HEK293 (cell line): ENCODE results near the gene NUAK1.

ENCODE experiments used
- CTCF ChIA-PET: fragments of 350-600 bp; formaldehyde crosslinking; extraction: SDS; loops from one replicate; lab custom pipeline; 2021; ENCODE audit warnings: antibody characterized with exemption; lab: Yijun Ruan, JAX
- POLR2A ChIA-PET: fragments of 300-600 bp; formaldehyde crosslinking; extraction: SDS; loops from one replicate; lab custom pipeline; 2020; ENCODE audit warnings: antibody characterized with exemption, inconsistent platforms; lab: Yijun Ruan, JAX
- H3K27ac ChIP-seq: fragments of 200-500 bp; sonication (Bioruptor generic); 2 replicates; pipeline ENCODE4 v1.5.1; 2014; ENCODE audit warnings: low read depth, low read length, control low read depth, inconsistent platforms; ENCODE audit errors: extremely low read depth
- H3K36me3 ChIP-seq, 2 experiments: fragments of 200-500 bp in 1 of 2; sonication (Bioruptor generic) in 1 of 2; 1 replicate in 1 of 2; 2 replicates in 1 of 2; pipeline ENCODE4 v1.5.1; 2014 to 2017; ENCODE audit warnings: inconsistent platforms in 2 of 2, low read length in 2 of 2; ENCODE audit not compliant: control insufficient read depth in 2 of 2, insufficient read depth in 1 of 2
- H3K4me1 ChIP-seq: fragments of 200-500 bp; sonication (Bioruptor generic); 2 replicates; pipeline ENCODE4 v1.5.1; 2014; ENCODE audit warnings: mild to moderate bottlenecking, low read length, inconsistent platforms; ENCODE audit not compliant: control insufficient read depth, insufficient read depth
- H3K4me3 ChIP-seq: 2 replicates; pipeline ENCODE4 v1.5.1; 2011; ENCODE audit warnings: low read depth, mild to moderate bottlenecking, control low read depth, low read length, moderate library complexity
- H3K9me3 ChIP-seq: fragments of 200-500 bp; sonication (Bioruptor generic); 2 replicates; pipeline ENCODE4 v1.5.1; 2014; ENCODE audit warnings: low read depth, low read length, inconsistent platforms; ENCODE audit not compliant: control insufficient read depth, insufficient read depth
- GLIS1 ChIP-seq: fragments of 450-650 bp; formaldehyde crosslinking; IDR thresholded peaks from 2 replicates; pipeline ENCODE4 v1.5.1; 2016; ENCODE audit warnings: missing biosample characterization, missing genetic modification characterization
- HOXA7 ChIP-seq: sonication (generic); formaldehyde crosslinking; IDR thresholded peaks from 2 replicates; pipeline ENCODE4 v1.8.1; 2022; ENCODE audit warnings: missing genetic modification reagents, borderline replicate concordance
- KLF17 ChIP-seq: fragments of 450-650 bp; formaldehyde crosslinking; IDR thresholded peaks from 2 replicates; pipeline ENCODE4 v1.5.1; 2016; ENCODE audit warnings: missing biosample characterization, missing genetic modification characterization
- KLF9 ChIP-seq: fragments of 450-650 bp; formaldehyde crosslinking; IDR thresholded peaks from 2 replicates; pipeline ENCODE4 v1.5.1; 2016; ENCODE audit warnings: missing biosample characterization, missing genetic modification characterization, low read depth
- PATZ1 ChIP-seq: fragments of 450-650 bp; formaldehyde crosslinking; IDR thresholded peaks from 2 replicates; pipeline ENCODE4 v1.5.1; 2016; ENCODE audit warnings: missing biosample characterization, missing genetic modification characterization
- ZBTB17 ChIP-seq: fragments of 450-650 bp; formaldehyde crosslinking; IDR thresholded peaks from 2 replicates; pipeline ENCODE4 v1.5.1; 2016; ENCODE audit warnings: missing biosample characterization, missing genetic modification characterization
- ZEB2 ChIP-seq: fragments of 450-650 bp; formaldehyde crosslinking; IDR thresholded peaks from 2 replicates; pipeline ENCODE4 v1.5.1; 2016; ENCODE audit warnings: missing biosample characterization, missing genetic modification characterization
- ZFP41 ChIP-seq: fragments of 450-650 bp; formaldehyde crosslinking; IDR thresholded peaks from 2 replicates; pipeline ENCODE4 v1.5.1; 2016; ENCODE audit warnings: missing biosample characterization, missing genetic modification characterization, borderline replicate concordance
- ZFP69B ChIP-seq: fragments of 450-650 bp; formaldehyde crosslinking; IDR thresholded peaks from 2 replicates; pipeline ENCODE4 v1.5.1; 2016; ENCODE audit warnings: missing biosample characterization, missing genetic modification characterization
- ZNF169 ChIP-seq: fragments of 450-650 bp; formaldehyde crosslinking; IDR thresholded peaks from 2 replicates; pipeline ENCODE4 v1.5.1; 2016; ENCODE audit warnings: missing biosample characterization, missing genetic modification characterization
- ZNF211 ChIP-seq: fragments of 450-650 bp; formaldehyde crosslinking; IDR thresholded peaks from 2 replicates; pipeline ENCODE4 v1.5.1; 2016; ENCODE audit warnings: low read depth, missing biosample characterization, missing genetic modification characterization
- ZNF221 ChIP-seq: fragments of 450-650 bp; formaldehyde crosslinking; IDR thresholded peaks from 2 replicates; pipeline ENCODE4 v1.5.1; 2017; ENCODE audit warnings: missing biosample characterization, missing genetic modification characterization, borderline replicate concordance
- ZNF223 ChIP-seq: fragments of 450-650 bp; formaldehyde crosslinking; IDR thresholded peaks from 2 replicates; pipeline ENCODE4 v1.5.1; 2016; ENCODE audit warnings: missing biosample characterization, missing genetic modification characterization
- ZNF23 ChIP-seq: fragments of 450-650 bp; formaldehyde crosslinking; IDR thresholded peaks from 2 replicates; pipeline ENCODE4 v1.5.1; 2016; ENCODE audit warnings: missing biosample characterization, missing genetic modification characterization, borderline replicate concordance
- ZNF24 ChIP-seq: fragments of 450-650 bp; formaldehyde crosslinking; IDR thresholded peaks from 2 replicates; pipeline ENCODE4 v1.5.1; 2016; ENCODE audit warnings: missing biosample characterization, missing genetic modification characterization
- ZNF26 ChIP-seq: fragments of 450-650 bp; formaldehyde crosslinking; IDR thresholded peaks from 2 replicates; pipeline ENCODE4 v1.5.1; 2016; ENCODE audit warnings: missing biosample characterization, missing genetic modification characterization
- ZNF37A ChIP-seq: fragments of 450-650 bp; IDR thresholded peaks from 2 replicates; pipeline ENCODE4 v1.5.1; 2018; ENCODE audit warnings: missing biosample characterization, missing genetic modification characterization
- ZNF433 ChIP-seq: fragments of 450-650 bp; formaldehyde crosslinking; IDR thresholded peaks from 2 replicates; pipeline ENCODE4 v1.5.1; 2016; ENCODE audit warnings: missing biosample characterization, missing genetic modification characterization, low read depth
- ZNF544 ChIP-seq: fragments of 450-650 bp; formaldehyde crosslinking; IDR thresholded peaks from 2 replicates; pipeline ENCODE4 v1.5.0; 2017; ENCODE audit warnings: missing biosample characterization, missing genetic modification characterization
- ZNF792 ChIP-seq: fragments of 450-650 bp; formaldehyde crosslinking; IDR thresholded peaks from 2 replicates; pipeline ENCODE4 v1.5.1; 2016; ENCODE audit warnings: missing biosample characterization, missing genetic modification characterization
- TF ChIP-seq, protein P1 (sequence below): fragments of 450-650 bp; formaldehyde crosslinking; optimal IDR thresholded peaks from 2 replicates; pipeline ENCODE3; 2016; ENCODE audit warnings: missing biosample characterization, mild to moderate bottlenecking, missing genetic modification characterization
- TF ChIP-seq, protein P2 (sequence below): fragments of 450-650 bp; formaldehyde crosslinking; IDR thresholded peaks from 2 replicates; pipeline ENCODE4 v1.5.1; 2016; ENCODE audit warnings: missing biosample characterization, missing genetic modification characterization
- TF ChIP-seq, protein P3 (sequence below): fragments of 450-650 bp; formaldehyde crosslinking; IDR thresholded peaks from 2 replicates; pipeline ENCODE4 v1.5.1; 2016; ENCODE audit warnings: missing biosample characterization, missing genetic modification characterization
- TF ChIP-seq, protein P4 (sequence below): fragments of 450-650 bp; formaldehyde crosslinking; IDR thresholded peaks from 2 replicates; pipeline ENCODE4 v1.5.1; 2016; ENCODE audit warnings: missing biosample characterization, missing genetic modification characterization

NUAK1 gene

DNA sequence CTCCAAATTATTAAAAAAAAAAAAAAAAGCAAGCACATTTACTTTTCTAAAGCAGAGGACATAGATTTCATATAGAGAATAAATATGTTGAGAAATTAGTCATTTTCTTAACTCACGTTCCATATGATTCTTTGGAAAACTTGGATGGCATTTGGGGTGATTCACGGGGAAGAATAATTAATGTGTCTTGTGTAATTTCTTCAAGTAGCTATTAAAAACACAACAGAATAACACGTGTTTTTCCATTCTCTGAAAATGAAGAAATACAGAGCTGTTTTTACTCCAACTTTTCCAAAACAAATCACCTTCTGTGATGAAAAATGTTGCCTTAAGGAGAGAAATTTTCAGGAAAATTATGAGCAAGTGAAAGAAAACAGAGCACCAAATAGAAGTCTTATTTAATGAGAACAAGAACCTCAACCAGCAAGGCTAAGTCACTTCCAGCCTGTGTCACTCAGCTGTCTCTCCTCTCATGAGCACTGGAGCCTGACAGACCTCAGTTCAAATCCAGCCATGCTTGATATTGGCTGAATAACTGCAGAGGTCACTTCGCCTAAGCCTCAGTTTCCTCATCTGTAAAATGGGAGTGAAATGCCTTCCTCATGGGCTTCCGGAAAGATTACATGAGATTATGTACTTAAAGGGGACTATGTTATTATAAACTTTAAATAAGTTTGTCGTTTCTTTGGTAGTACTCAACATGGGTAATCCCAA lies 42.8 kb upstream of the NUAK1 start:
- POLR2A ChIA-PET = no interaction called here

DNA sequence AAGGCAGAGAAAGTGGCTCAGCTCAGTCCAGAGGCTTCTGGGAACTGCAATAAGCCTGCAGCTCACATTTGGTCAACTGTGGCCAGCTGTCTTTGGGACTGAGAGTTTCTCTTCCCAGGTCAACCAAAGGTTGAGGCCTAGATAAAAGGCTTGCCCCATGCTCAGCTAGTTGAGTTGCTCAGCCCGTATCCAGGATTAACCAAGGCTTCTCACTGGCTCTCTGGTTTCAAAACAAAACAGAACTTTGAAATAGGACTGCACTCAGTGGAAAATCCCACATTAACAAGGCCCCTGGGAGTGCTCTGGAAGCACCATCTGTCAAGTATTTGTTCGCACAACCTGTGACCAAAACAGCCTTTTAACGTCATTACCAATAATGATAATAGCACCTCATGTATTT lies 40.3 kb upstream of the NUAK1 start:
- Histone ChIP-seq H3K9me3 (no peaks in the 10 kb centered on the region), H3K4me1 (peaks cover 3% of the 10 kb centered on the region), H3K4me3 (no peak overlapping the region), H3K36me3 (no peaks in the 10 kb centered on the region), H3K27ac (no peak overlapping the region; the same call in 1 of the 2 replicates)
- ChIA-PET CTCF (interaction anchor here (1.2 kb wide), 1 partner anchor 45 kb away, joined by 3 read pairs; no protein-coding TSS in a partner anchor), POLR2A (no interaction called here)
- TF ChIP-seq ZEB2 (tag by site-specific recombination) (no peak), ZNF169 (tag by site-specific recombination) (no peak), ZNF792 (no peak), ZNF23 (tag by site-specific recombination) (no peak), ZNF26 (tag by site-specific recombination) (no peak), KLF9 (no peak), ZFP41 (no peak), ZNF433 (tag by site-specific recombination) (no peak), ZNF24 (tag by site-specific recombination) (no peak; the same call in 1 of the 2 replicates), ZBTB17 (tag by site-specific recombination) (no peak), ZFP69B (tag by site-specific recombination) (no peak), ZNF544 (no peak), ZNF223 (no peak), GLIS1 (tag by site-specific recombination) (no peak), PATZ1 (tag by site-specific recombination) (no peak), ZNF211 (tag by site-specific recombination) (no peak), ZNF221 (no peak), HOXA7 (CRISPR knock-in tag) (no peak), KLF17 (tag by site-specific recombination) (no peak)
- TF ChIP-seq, protein P1, sequence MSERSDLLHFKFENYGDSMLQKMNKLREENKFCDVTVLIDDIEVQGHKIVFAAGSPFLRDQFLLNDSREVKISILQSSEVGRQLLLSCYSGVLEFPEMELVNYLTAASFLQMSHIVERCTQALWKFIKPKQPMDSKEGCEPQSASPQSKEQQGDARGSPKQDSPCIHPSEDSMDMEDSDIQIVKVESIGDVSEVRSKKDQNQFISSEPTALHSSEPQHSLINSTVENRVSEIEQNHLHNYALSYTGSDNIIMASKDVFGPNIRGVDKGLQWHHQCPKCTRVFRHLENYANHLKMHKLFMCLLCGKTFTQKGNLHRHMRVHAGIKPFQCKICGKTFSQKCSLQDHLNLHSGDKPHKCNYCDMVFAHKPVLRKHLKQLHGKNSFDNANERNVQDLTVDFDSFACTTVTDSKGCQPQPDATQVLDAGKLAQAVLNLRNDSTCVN = no peak
- TF ChIP-seq, protein P2, sequence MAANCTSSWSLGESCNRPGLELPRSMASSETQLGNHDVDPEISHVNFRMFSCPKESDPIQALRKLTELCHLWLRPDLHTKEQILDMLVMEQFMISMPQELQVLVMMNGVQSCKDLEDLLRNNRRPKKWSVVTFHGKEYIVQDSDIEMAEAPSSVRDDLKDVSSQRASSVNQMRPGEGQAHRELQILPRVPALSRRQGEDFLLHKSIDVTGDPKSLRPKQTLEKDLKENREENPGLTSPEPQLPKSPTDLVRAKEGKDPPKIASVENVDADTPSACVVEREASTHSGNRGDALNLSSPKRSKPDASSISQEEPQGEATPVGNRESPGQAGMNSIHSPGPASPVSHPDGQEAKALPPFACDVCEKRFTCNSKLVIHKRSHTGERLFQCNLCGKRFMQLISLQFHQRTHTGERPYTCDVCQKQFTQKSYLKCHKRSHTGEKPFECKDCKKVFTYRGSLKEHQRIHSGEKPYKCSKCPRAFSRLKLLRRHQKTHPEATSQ (tag by site-specific recombination) = no peak
- TF ChIP-seq, protein P3, sequence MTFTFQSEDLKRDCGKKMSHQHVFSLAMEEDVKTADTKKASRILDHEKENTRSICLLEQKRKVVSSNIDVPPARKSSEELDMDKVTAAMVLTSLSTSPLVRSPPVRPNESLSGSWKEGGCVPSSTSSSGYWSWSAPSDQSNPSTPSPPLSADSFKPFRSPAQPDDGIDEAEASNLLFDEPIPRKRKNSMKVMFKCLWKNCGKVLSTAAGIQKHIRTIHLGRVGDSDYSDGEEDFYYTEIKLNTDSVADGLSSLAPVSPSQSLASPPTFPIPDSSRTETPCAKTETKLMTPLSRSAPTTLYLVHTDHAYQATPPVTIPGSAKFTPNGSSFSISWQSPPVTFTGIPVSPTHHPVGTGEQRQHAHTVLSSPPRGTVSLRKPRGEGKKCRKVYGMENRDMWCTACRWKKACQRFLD (tag by site-specific recombination) = no peak
- TF ChIP-seq, protein P4, sequence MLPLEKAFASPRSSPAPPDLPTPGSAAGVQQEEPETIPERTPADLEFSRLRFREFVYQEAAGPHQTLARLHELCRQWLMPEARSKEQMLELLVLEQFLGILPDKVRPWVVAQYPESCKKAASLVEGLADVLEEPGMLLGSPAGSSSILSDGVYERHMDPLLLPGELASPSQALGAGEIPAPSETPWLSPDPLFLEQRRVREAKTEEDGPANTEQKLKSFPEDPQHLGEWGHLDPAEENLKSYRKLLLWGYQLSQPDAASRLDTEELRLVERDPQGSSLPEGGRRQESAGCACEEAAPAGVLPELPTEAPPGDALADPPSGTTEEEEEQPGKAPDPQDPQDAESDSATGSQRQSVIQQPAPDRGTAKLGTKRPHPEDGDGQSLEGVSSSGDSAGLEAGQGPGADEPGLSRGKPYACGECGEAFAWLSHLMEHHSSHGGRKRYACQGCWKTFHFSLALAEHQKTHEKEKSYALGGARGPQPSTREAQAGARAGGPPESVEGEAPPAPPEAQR (tag by site-specific recombination) = no peak

More for the DNA sequence above, 42.8 kb upstream of the NUAK1 start:
- no peak for TF ChIP-seq ZNF37A (tag by site-specific recombination)
- Histone ChIP-seq H3K4me3 (no peak overlapping the region), H3K27ac (no peak overlapping the region), H3K4me1 (peaks cover 3% of the 10 kb centered on the region), H3K9me3 (no peaks in the 10 kb centered on the region), H3K36me3 (no peaks in the 10 kb centered on the region)
- CTCF ChIA-PET = interaction anchor here (0.5 to 0.9 kb wide), 3 partner anchors 32 to 385 kb away, joined by 3 to 4 read pairs (median 3); no protein-coding TSS in a partner anchor
